MM.1S (cell line): ENCODE measurements around the gene C8B.

ENCODE experiments used
- DNase-seq: peaks from one replicate; pipeline ENCODE4 v3.0.0-alpha.2; 2015
- H2AFZ ChIP-seq: fragments of 300-600 bp; sonication (generic); 2 replicates; pipeline ENCODE4 v1.6.0; 2016; ENCODE audit warnings: antibody characterized with exemption, low read length
- H3F3A ChIP-seq: fragments of 300-600 bp; sonication (generic); 2 replicates; pipeline ENCODE4 v1.6.1; 2016; ENCODE audit warnings: mild to moderate bottlenecking, antibody characterized with exemption, low read length, moderate library complexity, mixed read lengths; ENCODE audit not compliant: insufficient read depth
- H3K27ac ChIP-seq: fragments of 300-600 bp; sonication (generic); 2 replicates; pipeline ENCODE4 v1.5.1; 2016; ENCODE audit warnings: mild to moderate bottlenecking, low read length
- H3K27me3 ChIP-seq: fragments of 300-600 bp; sonication (generic); replicated peaks from 2 replicates; pipeline ENCODE4 v1.6.0; 2016; ENCODE audit warnings: low read length; ENCODE audit not compliant: insufficient read depth
- H3K36me3 ChIP-seq: fragments of 300-600 bp; sonication (generic); replicated peaks from 2 replicates; pipeline ENCODE4 v1.6.1; 2016; ENCODE audit warnings: mild to moderate bottlenecking, low read length, mixed read lengths; ENCODE audit not compliant: insufficient read depth
- H3K4me1 ChIP-seq: fragments of 300-600 bp; sonication (generic); 2 replicates; pipeline ENCODE4 v1.6.1; 2016; ENCODE audit warnings: low read length, mixed read lengths
- H3K4me2 ChIP-seq: fragments of 300-600 bp; sonication (generic); 2 replicates; pipeline ENCODE4 v1.6.0; 2016; ENCODE audit warnings: low read depth, low read length
- H3K4me3 ChIP-seq: fragments of 300-600 bp; sonication (generic); 2 replicates; pipeline ENCODE4 v1.5.1; 2016; ENCODE audit warnings: low read length, mixed read lengths
- H3K79me2 ChIP-seq: fragments of 300-600 bp; sonication (generic); 2 replicates; pipeline ENCODE4 v1.6.1; 2016; ENCODE audit warnings: mixed run types, low read length, mixed read lengths
- H3K9ac ChIP-seq: fragments of 300-600 bp; sonication (generic); 2 replicates; pipeline ENCODE4 v1.6.1; 2016; ENCODE audit warnings: low read length, mixed read lengths
- H3K9me2 ChIP-seq: fragments of 300-600 bp; sonication (generic); replicated peaks from 2 replicates; pipeline ENCODE4 v1.6.1; 2016; ENCODE audit warnings: mild to moderate bottlenecking, low read length, mixed read lengths; ENCODE audit not compliant: insufficient read depth
- H3K9me3 ChIP-seq: fragments of 300-600 bp; sonication (generic); replicated peaks from 2 replicates; pipeline ENCODE4 v1.6.1; 2016; ENCODE audit warnings: mild to moderate bottlenecking, low read length, mixed read lengths; ENCODE audit not compliant: insufficient read depth
- H4K20me1 ChIP-seq: fragments of 300-600 bp; sonication (generic); 2 replicates; pipeline ENCODE4 v1.6.1; 2016; ENCODE audit warnings: mild to moderate bottlenecking, low read length, moderate library complexity, mixed read lengths; ENCODE audit not compliant: insufficient read depth
- CTCF ChIP-seq: fragments of 300-600 bp; sonication (generic); IDR thresholded peaks from 2 replicates; pipeline ENCODE4 v1.5.1; 2016; ENCODE audit warnings: antibody characterized with exemption, low read length, mixed read lengths
- EZH2 ChIP-seq: fragments of 300-600 bp; sonication (generic); optimal IDR thresholded peaks from 2 replicates; pipeline ENCODE3; 2017; ENCODE audit warnings: low read depth, mild to moderate bottlenecking, antibody characterized with exemption, low read length, mixed read lengths
- EZH2phosphoT487 ChIP-seq: fragments of 300-600 bp; sonication (generic); IDR thresholded peaks from 2 replicates; pipeline ENCODE4 v1.6.1; 2018; ENCODE audit warnings: antibody characterized with exemption, low read length

The C8B gene

GRCh38 chr1:56973923-56974742, 8.3 kb upstream of the C8B start:
- no peaks in the 10 kb centered on the region for H3K27me3 ChIP-seq
- no peak overlapping the region for H3K4me3 ChIP-seq
- H3K79me2 ChIP-seq, result no peaks in the 10 kb centered on the region
- no peaks in the 10 kb centered on the region for H3K4me1 ChIP-seq
- no peaks in the 10 kb centered on the region for H3K9me3 ChIP-seq
- no peak for TF ChIP-seq EZH2
- no peak for TF ChIP-seq EZH2phosphoT487
- TF ChIP-seq CTCF, result no peak
- no peak for DNase-seq
- H4K20me1 ChIP-seq, result no peaks in the 10 kb centered on the region
- H2AFZ ChIP-seq, result no peak overlapping the region
- H3K27ac ChIP-seq, result no peak overlapping the region
- no peaks in the 10 kb centered on the region for H3K36me3 ChIP-seq
- no peak overlapping the region for H3K9ac ChIP-seq
- H3K9me2 ChIP-seq, result no peaks in the 10 kb centered on the region
- no peaks in the 10 kb centered on the region for H3F3A ChIP-seq
- no peak overlapping the region for H3K4me2 ChIP-seq

GRCh38 chr1:56972976-56973375, 7.2 kb upstream of the C8B start:
- DNase-seq, result no peak
- Histone ChIP-seq H3F3A (no peaks in the 10 kb centered on the region), H3K4me3 (no peak overlapping the region), H3K79me2 (no peaks in the 10 kb centered on the region), H3K9ac (no peak overlapping the region), H3K4me1 (no peaks in the 10 kb centered on the region), H3K27ac (no peak overlapping the region), H3K9me3 (no peaks in the 10 kb centered on the region), H3K27me3 (no peaks in the 10 kb centered on the region), H2AFZ (no peak overlapping the region), H3K4me2 (no peak overlapping the region), H4K20me1 (no peaks in the 10 kb centered on the region), H3K36me3 (no peaks in the 10 kb centered on the region), H3K9me2 (no peaks in the 10 kb centered on the region)
- TF ChIP-seq EZH2, result no peak
- TF ChIP-seq CTCF, result no peak
- no peak for TF ChIP-seq EZH2phosphoT487

- H3K9me3 ChIP-seq, result no peaks in the 10 kb centered on the region
Observed at GRCh38 chr1:56970280-56970679, 4.5 kb upstream of the C8B start.

More at GRCh38 chr1:56970280-56970679, 4.5 kb upstream of the C8B start:
- Histone ChIP-seq H3K27me3 (no peaks in the 10 kb centered on the region), H3K4me2 (no peak overlapping the region), H3K4me1 (no peaks in the 10 kb centered on the region), H2AFZ (no peak overlapping the region), H3K4me3 (no peak overlapping the region), H3K9me2 (no peaks in the 10 kb centered on the region), H3F3A (no peaks in the 10 kb centered on the region), H3K9ac (no peak overlapping the region), H3K36me3 (no peaks in the 10 kb centered on the region), H3K27ac (no peak overlapping the region), H4K20me1 (no peaks in the 10 kb centered on the region), H3K79me2 (no peaks in the 10 kb centered on the region)
- no peak for DNase-seq
- TF ChIP-seq CTCF (no peak), EZH2phosphoT487 (no peak), EZH2 (no peak)
